A673 (cell line): ENCODE results near the gene STX8. TPM values are rescaled to one million over a fixed set of nuclear protein-coding genes. Genes with fewer than 3 reads are reported as not detected.

Experiments
- BruUV-seq: library from RNA; stranded (reverse); fragments of 400-500 nt; replicated peaks from 2 replicates; lab custom pipeline; 2021; lab: Mats Ljungman, UMichigan
- CTCF ChIA-PET: fragments of 300-600 bp; sonication (Branson Sonifier 250); formaldehyde crosslinking; loops from one replicate; lab custom pipeline; 2022; ENCODE audit warnings: antibody characterized with exemption; lab: Charles Lee
- POLR2A ChIA-PET: fragments of 300-600 bp; sonication (Branson Sonifier 250); formaldehyde crosslinking; loops from one replicate; lab custom pipeline; 2022; ENCODE audit warnings: antibody characterized with exemption; ENCODE audit not compliant: low non-redundant PET; lab: Charles Lee
- DNase-seq: peaks from one replicate; pipeline ENCODE4 v3.0.0-alpha.2; 2015; ENCODE audit warnings: low spot score
- H3K27ac ChIP-seq: fragments of 200-600 bp; sonication (generic); 2 replicates; pipeline ENCODE4 v1.5.1; 2016; ENCODE audit warnings: mixed run types, low read depth, mild to moderate bottlenecking, mixed read lengths, antibody characterized with exemption, low read length; ENCODE audit not compliant: poor library complexity, severe bottlenecking
- H3K27me3 ChIP-seq: fragments of 200-600 bp; sonication (generic); replicated peaks from 2 replicates; pipeline ENCODE4 v1.6.1; 2017; ENCODE audit warnings: mixed run types, low read depth, mild to moderate bottlenecking, mixed read lengths, antibody characterized with exemption, low read length; ENCODE audit not compliant: insufficient read depth, poor library complexity
- H3K36me3 ChIP-seq: fragments of 200-600 bp; sonication (generic); 2 replicates; pipeline ENCODE4 v1.6.1; 2016; ENCODE audit warnings: mixed run types, mild to moderate bottlenecking, mixed read lengths, antibody characterized with exemption, low read length; ENCODE audit not compliant: insufficient read depth, poor library complexity, severe bottlenecking
- H3K4me1 ChIP-seq: fragments of 200-600 bp; sonication (generic); 2 replicates; pipeline ENCODE4 v1.6.1; 2017; ENCODE audit warnings: mixed run types, mild to moderate bottlenecking, mixed read lengths, antibody characterized with exemption, low read length; ENCODE audit not compliant: insufficient read depth, poor library complexity, severe bottlenecking
- H3K4me3 ChIP-seq: fragments of 200-600 bp; sonication (generic); 2 replicates; pipeline ENCODE4 v1.5.1; 2016; ENCODE audit warnings: low read depth, mixed run types, mild to moderate bottlenecking, mixed read lengths, low read length; ENCODE audit not compliant: poor library complexity, severe bottlenecking
- H3K9me3 ChIP-seq: fragments of 200-600 bp; sonication (generic); 2 replicates; pipeline ENCODE4 v1.6.1; 2016; ENCODE audit warnings: mixed run types, low read depth, mild to moderate bottlenecking, mixed read lengths, antibody characterized with exemption, low read length; ENCODE audit not compliant: poor library complexity, severe bottlenecking
- EZH2 ChIP-seq: fragments of 200-600 bp; sonication (generic); IDR thresholded peaks from 2 replicates; pipeline ENCODE4 v1.6.1; 2017; ENCODE audit warnings: borderline replicate concordance, low read depth, mild to moderate bottlenecking, mixed read lengths, antibody characterized with exemption, low read length; ENCODE audit not compliant: poor library complexity, severe bottlenecking
- intact Hi-C: fragments of 100-400 bp; cut with micrococcal nuclease; formaldehyde crosslinking; loops from one replicate; pipeline ENCODE4 v1.10.0; 2022; ENCODE audit not compliant: unreplicated experiment
- total RNA-seq: library from RNA; stranded (reverse); gene quantifications from 2 replicates; pipeline ENCODE4 v1.2.3, GENCODE V29; 2021
- TF ChIP-seq, protein P1 (sequence below): fragments of 300-800, 200-600 bp; sonication (generic); conservative IDR thresholded peaks from 2 replicates; pipeline ENCODE4 v1.5.1; 2017; ENCODE audit warnings: low read depth, mild to moderate bottlenecking, antibody characterized with exemption, low read length, moderate library complexity, mixed read lengths

The STX8 gene
- total RNA-seq, 1 experiment from 2014 or later, result 51.4 TPM

- H3K9me3 ChIP-seq, result no peaks in the 10 kb centered on the region
- no peaks in the 10 kb centered on the region for H3K27me3 ChIP-seq
- no TSS peak for BruUV-seq
- intact Hi-C loops, result no loop called here
- no peak overlapping the region for H3K4me3 ChIP-seq
- ChIA-PET POLR2A (no interaction called here), CTCF (no interaction called here)
- no peaks in the 10 kb centered on the region for H3K4me1 ChIP-seq
- no peak overlapping the region for H3K27ac ChIP-seq
- no peaks in the 10 kb centered on the region for H3K36me3 ChIP-seq
- TF ChIP-seq EZH2, result no peak
- TF ChIP-seq, protein P1, sequence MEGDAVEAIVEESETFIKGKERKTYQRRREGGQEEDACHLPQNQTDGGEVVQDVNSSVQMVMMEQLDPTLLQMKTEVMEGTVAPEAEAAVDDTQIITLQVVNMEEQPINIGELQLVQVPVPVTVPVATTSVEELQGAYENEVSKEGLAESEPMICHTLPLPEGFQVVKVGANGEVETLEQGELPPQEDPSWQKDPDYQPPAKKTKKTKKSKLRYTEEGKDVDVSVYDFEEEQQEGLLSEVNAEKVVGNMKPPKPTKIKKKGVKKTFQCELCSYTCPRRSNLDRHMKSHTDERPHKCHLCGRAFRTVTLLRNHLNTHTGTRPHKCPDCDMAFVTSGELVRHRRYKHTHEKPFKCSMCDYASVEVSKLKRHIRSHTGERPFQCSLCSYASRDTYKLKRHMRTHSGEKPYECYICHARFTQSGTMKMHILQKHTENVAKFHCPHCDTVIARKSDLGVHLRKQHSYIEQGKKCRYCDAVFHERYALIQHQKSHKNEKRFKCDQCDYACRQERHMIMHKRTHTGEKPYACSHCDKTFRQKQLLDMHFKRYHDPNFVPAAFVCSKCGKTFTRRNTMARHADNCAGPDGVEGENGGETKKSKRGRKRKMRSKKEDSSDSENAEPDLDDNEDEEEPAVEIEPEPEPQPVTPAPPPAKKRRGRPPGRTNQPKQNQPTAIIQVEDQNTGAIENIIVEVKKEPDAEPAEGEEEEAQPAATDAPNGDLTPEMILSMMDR, result no peak
- no peak for DNase-seq
These were observed 351.1 kb downstream of the STX8 start for GRCh38 chr17:9224485-9224884.

DNA sequence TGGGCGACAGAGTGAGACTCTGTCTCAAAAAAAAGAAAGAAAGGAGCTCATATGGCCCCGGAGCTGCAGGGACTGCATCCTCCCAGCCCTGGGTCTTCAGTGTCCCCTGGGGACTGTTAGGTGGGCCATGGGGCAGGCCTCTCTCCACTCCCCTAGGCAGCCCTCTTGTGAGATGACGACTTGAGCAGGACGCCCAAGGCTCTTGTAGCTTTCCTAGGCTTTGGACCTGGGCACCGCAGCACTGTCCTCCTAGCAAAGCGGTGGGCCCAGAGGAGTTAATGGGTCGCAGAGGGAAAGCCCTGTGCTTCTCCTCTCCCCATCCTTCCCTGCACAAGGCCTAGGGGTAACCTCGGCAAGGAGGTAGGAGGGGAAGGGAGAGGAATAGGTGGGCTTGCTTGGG lies 352.1 kb downstream of the STX8 start:
- Histone ChIP-seq H3K9me3 (no peaks in the 10 kb centered on the region), H3K4me1 (no peaks in the 10 kb centered on the region), H3K4me3 (no peak overlapping the region), H3K36me3 (no peaks in the 10 kb centered on the region), H3K27me3 (no peaks in the 10 kb centered on the region), H3K27ac (no peak overlapping the region)
- CTCF ChIA-PET, result no interaction called here
- no TSS peak for BruUV-seq
- intact Hi-C loops, result no loop called here
- TF ChIP-seq, protein P1, result no peak
- no peak for TF ChIP-seq EZH2
- no peak for DNase-seq
- POLR2A ChIA-PET, result no interaction called here

DNA sequence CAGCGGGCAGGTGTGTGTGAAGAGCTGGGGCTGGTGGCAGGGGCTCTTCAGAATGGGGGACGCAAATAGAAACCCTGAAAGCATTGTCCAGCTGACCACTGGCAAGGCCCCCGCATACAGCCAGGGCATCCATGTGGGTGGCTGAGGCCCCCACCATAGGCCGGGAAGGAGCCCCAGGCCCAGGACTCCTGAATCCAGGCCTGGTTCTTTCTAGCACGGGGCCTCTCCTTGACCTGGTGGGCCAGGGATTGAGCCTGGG lies 353.8 kb downstream of the STX8 start:
- H3K36me3 ChIP-seq, result no peaks in the 10 kb centered on the region
- DNase-seq, result no peak
- intact Hi-C loops, result no loop called here
- TF ChIP-seq, protein P1, result no peak
- no peak for TF ChIP-seq EZH2
- no peaks in the 10 kb centered on the region for H3K27me3 ChIP-seq
- no peak overlapping the region for H3K4me3 ChIP-seq
- ChIA-PET CTCF (no interaction called here), POLR2A (no interaction called here)
- no TSS peak for BruUV-seq
- H3K27ac ChIP-seq, result no peak overlapping the region
- no peaks in the 10 kb centered on the region for H3K4me1 ChIP-seq
- no peaks in the 10 kb centered on the region for H3K9me3 ChIP-seq
